B cell (primary cell): ENCODE measurements around the gene SCAMP4. TPM values are rescaled to one million over a fixed set of nuclear protein-coding genes. Genes with fewer than 3 reads are reported as not detected.

Source experiments
- ATAC-seq: fragments of 200-7000 bp; cut with Tn5 transposase; one replicate; pipeline ENCODE4 v1.10.0; 2021; ENCODE audit warnings: low read depth, mild to moderate bottlenecking, moderate number of reproducible peaks, moderate library complexity
- CTCF ChIA-PET: fragments of 350-600 bp; sonication (Branson Sonifier 250); formaldehyde crosslinking; loops from one replicate; lab custom pipeline; 2021; ENCODE audit warnings: antibody characterized with exemption, inconsistent platforms; lab: Charles Lee
- POLR2A ChIA-PET: fragments of 350-600 bp; sonication (Branson Sonifier 250); formaldehyde crosslinking; loops from one replicate; lab custom pipeline; 2021; ENCODE audit warnings: antibody characterized with exemption; lab: Charles Lee
- DNase-seq: peaks from one replicate; pipeline ENCODE4 v3.0.0; 2013
- H2AFZ ChIP-seq: 2 replicates; pipeline ENCODE4 v1.6.1; 2012; ENCODE audit warnings: mild to moderate bottlenecking, low read depth, low read length; ENCODE audit not compliant: insufficient read depth, poor library complexity, severe bottlenecking
- H3K27ac ChIP-seq, 2 donors: 1 replicate in 1 of 2; 2 replicates in 1 of 2; pipeline ENCODE4 v1.5.1; 2012 to 2013; ENCODE audit warnings: low read length in 2 of 2, mild to moderate bottlenecking in 2 of 2, moderate library complexity in 1 of 2
- H3K27me3 ChIP-seq, 4 experiments: fragments of 200-600 bp in 1 of 4; sonication (generic) in 1 of 4; replicated peaks in 1 of 4; 1 replicate in 2 of 4; 2 replicates in 2 of 4; pipeline versions ENCODE4 v1.6.1 to v1.7.0; 2013 to 2016; ENCODE audit warnings: low read length in 3 of 4, mild to moderate bottlenecking in 2 of 4, mixed read lengths in 1 of 4, moderate library complexity in 1 of 4; ENCODE audit not compliant: insufficient read depth in 4 of 4, control insufficient read depth in 3 of 4; ENCODE audit errors: control extremely low read depth in 1 of 4
- H3K36me3 ChIP-seq, 2 experiments: replicated peaks in 1 of 2; 1 replicate in 1 of 2; 2 replicates in 1 of 2; pipeline versions ENCODE4 v1.6.1 to v1.7.1; 2013; ENCODE audit warnings: low read length in 1 of 2; ENCODE audit not compliant: insufficient read depth in 2 of 2, control insufficient read depth in 1 of 2; ENCODE audit errors: control extremely low read depth in 1 of 2, extremely low read depth in 1 of 2
- H3K4me1 ChIP-seq, 2 donors: fragments of 200-600 bp in 1 of 2; sonication (generic) in 1 of 2; 1 replicate in 1 of 2; 2 replicates in 1 of 2; pipeline versions ENCODE4 v1.5.1 to v1.6.1; 2013 to 2017; ENCODE audit warnings: low read length in 2 of 2; ENCODE audit not compliant: control insufficient read depth in 2 of 2, insufficient read depth in 2 of 2
- H3K4me2 ChIP-seq: replicated peaks from 2 replicates; pipeline ENCODE3; 2012; ENCODE audit warnings: mild to moderate bottlenecking, low read depth, low read length; ENCODE audit not compliant: poor library complexity, severe bottlenecking
- H3K4me3 ChIP-seq, 5 experiments: fragments of 200-600 bp in 1 of 5; sonication (generic) in 1 of 5; 1 replicate in 3 of 5; 2 replicates in 2 of 5; pipeline versions ENCODE4 v1.5.1 to v1.7.0; 2011 to 2016; ENCODE audit warnings: low read length in 4 of 5, mild to moderate bottlenecking in 4 of 5, low read depth in 2 of 5, control low read depth in 1 of 5, moderate library complexity in 1 of 5; ENCODE audit not compliant: insufficient read depth in 1 of 5; ENCODE audit errors: control extremely low read depth in 1 of 5, extremely low read depth in 1 of 5
- H3K79me2 ChIP-seq: fragments of 200-600 bp; sonication (generic); one replicate; pipeline ENCODE4 v1.6.0; 2016; ENCODE audit warnings: low read length; ENCODE audit not compliant: control insufficient read depth, insufficient read depth
- H3K9ac ChIP-seq: fragments of 200-600 bp; sonication (generic); 2 replicates; pipeline ENCODE4 v1.6.1; 2017; ENCODE audit warnings: mild to moderate bottlenecking, low read length, moderate library complexity
- H3K9me3 ChIP-seq, 3 donors: one replicate each; pipeline versions ENCODE4 v1.6.1 to v1.7.1; 2013; ENCODE audit warnings: low read length in 2 of 3; ENCODE audit not compliant: control insufficient read depth in 2 of 3, insufficient read depth in 1 of 3; ENCODE audit errors: control extremely low read depth in 1 of 3
- H4K20me1 ChIP-seq: 2 replicates; pipeline ENCODE4 v1.6.0; 2012; ENCODE audit warnings: mild to moderate bottlenecking, low read length; ENCODE audit not compliant: insufficient read depth, control insufficient read depth, poor library complexity, severe bottlenecking
- H3K27ac Mint-ChIP-seq: one replicate; pipeline ENCODE4 v1.8.0; 2021; ENCODE audit warnings: mixed read lengths
- H3K27me3 Mint-ChIP-seq: one replicate; pipeline ENCODE4 v1.8.0; 2021; ENCODE audit warnings: mixed read lengths
- H3K4me1 Mint-ChIP-seq: one replicate; pipeline ENCODE4 v1.8.0; 2021; ENCODE audit warnings: mixed read lengths
- H3K4me3 Mint-ChIP-seq: one replicate; pipeline ENCODE4 v1.8.0; 2021; ENCODE audit warnings: mixed read lengths
- H3K9me3 Mint-ChIP-seq: one replicate; pipeline ENCODE4 v1.8.0; 2022; ENCODE audit warnings: mixed read lengths; ENCODE audit not compliant: insufficient read depth
- CTCF ChIP-seq: fragments of 200-600 bp; IDR thresholded peaks from one replicate; pipeline ENCODE4 v1.8.0; 2022; ENCODE audit warnings: antibody characterized with exemption, mild to moderate bottlenecking
- EZH2 ChIP-seq: IDR thresholded peaks from 2 replicates; pipeline ENCODE4 v1.6.1; 2012; ENCODE audit warnings: borderline replicate concordance, low read depth, mild to moderate bottlenecking, moderate library complexity, low read length; ENCODE audit not compliant: insufficient read depth, poor library complexity, severe bottlenecking
- WGBS: methylation state at CpG from one replicate; pipeline ENCODE4 v1.1.5; 2013; ENCODE audit warnings: missing lambda C conversion rate; ENCODE audit not compliant: insufficient coverage; 5-methylcytosine and 5-hydroxymethylcytosine counted together
- intact Hi-C: fragments of 100-400 bp; cut with micrococcal nuclease; formaldehyde crosslinking; loops from one replicate; pipeline ENCODE4 v1.10.0; 2022
- polyA plus RNA-seq: library from polyadenylated mRNA; depleted of rRNA; stranded (reverse); fragments of >200 nt; gene quantifications from 2 replicates; pipeline ENCODE4 v1.2.3, GENCODE V29; 2012
- total RNA-seq, 2 donors: library from RNA; stranded (reverse); fragments of 120-200 nt in 1 of 2; gene quantifications; 1 replicate in 1 of 2; 2 replicates in 1 of 2; pipeline versions ENCODE4 v1.2.3 to v1.2.4, GENCODE V29; 2013 to 2022

SCAMP4 gene
- total and polyA plus RNA-seq, 2 donors (not counting 1 experiment from before 2014, with no cell fraction given) = 47.9 to 60.0 TPM

GRCh38 chr19:1970003-1970805 lies 65.0 kb downstream of the SCAMP4 start:
- Mint-ChIP-seq H3K27me3 (no peaks in the 10 kb centered on the region), H3K9me3 (no peaks in the 10 kb centered on the region), H3K27ac (no peak overlapping the region), H3K4me1 (peaks cover 15% of the 10 kb centered on the region), H3K4me3 (no peak overlapping the region)
- Histone ChIP-seq H4K20me1 (peaks cover 80% of the 10 kb centered on the region), H3K27ac (no peak overlapping the region), H3K4me1 (peaks cover 0 to 13% of the 10 kb centered on the region in 2 donors), H3K4me3 (no peak overlapping the region), H3K27me3 (no peaks in the 10 kb centered on the region), H3K36me3 (peaks cover 2 to 42% of the 10 kb centered on the region in 2 experiments), H3K9ac (no peak overlapping the region), H3K79me2 (peaks cover 89% of the 10 kb centered on the region), H3K9me3 (no peaks in the 10 kb centered on the region), H3K4me2 (no peak overlapping the region), H2AFZ (no peak overlapping the region)
- no peak for DNase-seq
- CTCF ChIA-PET = interaction anchor here (0.6 kb wide), 2 partner anchors 492 to 544 kb away, joined by 3 read pairs; no protein-coding TSS in a partner anchor
- intact Hi-C loops = no loop called here
- TF ChIP-seq CTCF = no peak
- no peak for TF ChIP-seq EZH2
- POLR2A ChIA-PET = interaction anchor here (0.7 kb wide), 1 partner anchor 38 kb away, joined by 5 read pairs; no protein-coding TSS in a partner anchor
- whole genome bisulfite sequencing = 92% methylated on average over 32 of the region's 38 CpGs
- ATAC-seq = no peak
